K562 (cell line): Measurements from ENCODE around the gene JUP. TPM values are rescaled to one million over a fixed set of nuclear protein-coding genes. Genes with fewer than 3 reads are reported as not detected.

Source experiments
- ATAC-seq: fragments of 200-7000 bp; cut with Tn5 transposase; 3 replicates; pipeline ENCODE4 v1.9.1; 2020; ENCODE audit warnings: moderate library complexity
- BruUV-seq: library from RNA; stranded (reverse); fragments of 400-500 nt; replicated peaks from 2 replicates; lab custom pipeline; 2021; lab: Mats Ljungman, UMichigan
- CTCF ChIA-PET: fragments of 300-600 bp; formaldehyde crosslinking; extraction: SDS; loops from one replicate; lab custom pipeline; 2021; ENCODE audit warnings: low intra/inter-chr PET ratio; lab: Yijun Ruan, JAX
- POLR2A ChIA-PET: fragments of 300-600, 350-650 bp; sonication (Branson Sonifier 250); formaldehyde crosslinking; extraction: SDS; loops from one replicate; lab custom pipeline; 2021; ENCODE audit warnings: antibody characterized with exemption, inconsistent platforms; lab: Yijun Ruan, JAX
- DNase-seq, 4 experiments: peaks; one replicate each; pipeline versions ENCODE4 v3.0.0 to v3.0.0-alpha.2; 2011 to 2018; ENCODE audit warnings: low spot score in 3 of 4, mixed read lengths in 3 of 4; ENCODE audit errors: extremely low read depth in 1 of 4
- FAIRE-seq: peaks from 2 replicates; lab custom pipeline; 2011; peaks lifted over from hg19 to GRCh38; lab: Jason Lieb, UNC
- H2AFZ ChIP-seq: 2 replicates; pipeline ENCODE4 v1.6.0; 2011; ENCODE audit warnings: low read depth, low read length, control low read depth, inconsistent platforms
- H3K27ac ChIP-seq: fragments of 200-600 bp; 3 replicates; pipeline ENCODE4 v1.8.0; 2011; ENCODE audit warnings: low read depth, mild to moderate bottlenecking, control low read depth, inconsistent platforms, low read length, moderate library complexity, mixed read lengths; ENCODE audit errors: extremely low read depth
- H3K27me3 ChIP-seq, 2 experiments: fragments of 300-600 bp in 1 of 2; 2 replicates in 1 of 2; 3 replicates in 1 of 2; pipeline versions ENCODE4 v1.6.0 to v1.8.0; 2011; ENCODE audit warnings: inconsistent platforms in 2 of 2, low read length in 2 of 2, mild to moderate bottlenecking in 1 of 2, mixed read lengths in 1 of 2, moderate library complexity in 1 of 2; ENCODE audit not compliant: control insufficient read depth in 2 of 2, insufficient read depth in 2 of 2
- H3K36me3 ChIP-seq: fragments of 300-600 bp; 3 replicates; pipeline ENCODE4 v1.8.0; 2011; ENCODE audit warnings: mild to moderate bottlenecking, low read length, inconsistent platforms; ENCODE audit not compliant: control insufficient read depth, insufficient read depth
- H3K4me1 ChIP-seq, 2 experiments: fragments of 200-600 bp in 1 of 2; replicated peaks in 1 of 2; 2 replicates in 1 of 2; 3 replicates in 1 of 2; pipeline versions ENCODE4 v1.5.1 to v1.8.0; 2011; ENCODE audit warnings: inconsistent platforms in 2 of 2, low read length in 2 of 2, mild to moderate bottlenecking in 1 of 2, mixed read lengths in 1 of 2, moderate library complexity in 1 of 2; ENCODE audit not compliant: control insufficient read depth in 2 of 2, insufficient read depth in 2 of 2
- H3K4me2 ChIP-seq: 2 replicates; pipeline ENCODE4 v1.6.1; 2011; ENCODE audit warnings: low read length, control low read depth, inconsistent platforms, mixed read lengths; ENCODE audit not compliant: insufficient read depth
- H3K4me3 ChIP-seq: fragments of 200-600 bp; sonication (generic), shearing (Covaris generic); 2 replicates; pipeline ENCODE4 v1.5.1; 2016; ENCODE audit warnings: control low read depth, inconsistent platforms
- H3K79me2 ChIP-seq: fragments of 200-600 bp; 3 replicates; pipeline ENCODE4 v1.8.0; 2011; ENCODE audit warnings: low read length, inconsistent platforms; ENCODE audit not compliant: control insufficient read depth, insufficient read depth
- H3K9ac ChIP-seq, 2 experiments: 2 replicates each; pipeline versions ENCODE4 v1.6.0 to v1.6.1; 2011; ENCODE audit warnings: low read depth in 2 of 2, low read length in 2 of 2, control low read depth in 1 of 2, inconsistent platforms in 1 of 2, mild to moderate bottlenecking in 1 of 2, mixed read lengths in 1 of 2; ENCODE audit not compliant: insufficient read depth in 1 of 2
- H3K9me1 ChIP-seq: one replicate; pipeline ENCODE4 v1.6.0; 2011; ENCODE audit warnings: inconsistent platforms, mild to moderate bottlenecking, low read length, moderate library complexity; ENCODE audit not compliant: control insufficient read depth, insufficient read depth
- H3K9me3 ChIP-seq: replicated peaks from 2 replicates; pipeline ENCODE4 v1.5.1; 2011; ENCODE audit warnings: low read depth, low read length, inconsistent platforms; ENCODE audit not compliant: control insufficient read depth, insufficient read depth
- H4K20me1 ChIP-seq: replicated peaks from 2 replicates; pipeline ENCODE4 v1.6.1; 2011; ENCODE audit warnings: low read length, inconsistent platforms, mixed read lengths; ENCODE audit not compliant: control insufficient read depth, insufficient read depth
- ARHGAP35 ChIP-seq: fragments of 450-650 bp; IDR thresholded peaks from 2 replicates; pipeline ENCODE4 v1.6.1; 2018; ENCODE audit not compliant: partially characterized antibody
- CHAMP1 ChIP-seq: fragments of 450-650 bp; IDR thresholded peaks from 2 replicates; pipeline ENCODE4 v1.6.1; 2016; ENCODE audit warnings: mild to moderate bottlenecking
- CHCHD3 ChIP-seq: fragments of 250-450 bp; sonication (Bioruptor Pico); IDR thresholded peaks from 2 replicates; pipeline ENCODE4 v2.1.2; 2022; ENCODE audit warnings: mild to moderate bottlenecking
- GABPB2 ChIP-seq: fragments of 250-450 bp; sonication (Bioruptor Pico); conservative IDR thresholded peaks from 2 replicates; pipeline ENCODE4 v1.5.1; 2021; ENCODE audit warnings: mild to moderate bottlenecking
- PYGO2 ChIP-seq: fragments of 450-650 bp; IDR thresholded peaks from 2 replicates; pipeline ENCODE4 v1.6.1; 2016; ENCODE audit warnings: mild to moderate bottlenecking, missing genetic modification characterization, moderate library complexity, missing compliant biosample characterization
- SNIP1 ChIP-seq: fragments of 450-650 bp; IDR thresholded peaks from 2 replicates; pipeline ENCODE4 v1.7.1; 2017; ENCODE audit warnings: low read depth, mild to moderate bottlenecking
- ZBTB12 ChIP-seq: fragments of 250-450 bp; sonication (Bioruptor Pico); IDR thresholded peaks from 2 replicates; pipeline ENCODE4 v1.4.0; 2020
- ZNF277 ChIP-seq: fragments of 250-450 bp; sonication (Bioruptor Pico); IDR thresholded peaks from 2 replicates; pipeline ENCODE4 v1.8.0; 2022; ENCODE audit warnings: inconsistent platforms, mild to moderate bottlenecking, moderate library complexity, borderline replicate concordance
- ZNF354B ChIP-seq: fragments of 250-450 bp; sonication (Bioruptor Pico); IDR thresholded peaks from 2 replicates; pipeline ENCODE4 v1.4.0; 2020
- ZNF639 ChIP-seq, 2 experiments: fragments of 200-800 bp in 1 of 2; sonication (Bioruptor generic) in 1 of 2; sonication (generic) in 1 of 2; formaldehyde crosslinking in 1 of 2; IDR thresholded peaks in 1 of 2; conservative IDR thresholded peaks in 1 of 2; 2 replicates each; pipeline versions ENCODE4 v1.5.0 to v1.6.1; 2016 to 2020; ENCODE audit warnings: missing compliant biosample characterization in 1 of 2, missing genetic modification characterization in 1 of 2, missing genetic modification reagents in 1 of 2
- WGBS: fragments of 100-300 bp; shearing (Covaris generic); methylation state at CpG from one replicate; pipeline ENCODE4 v1.1.6; 2016; ENCODE audit warnings: low coverage, mixed read lengths; ENCODE audit not compliant: insufficient coverage; ENCODE audit errors: missing lambda C conversion rate; 5-methylcytosine and 5-hydroxymethylcytosine counted together
- in situ Hi-C: fragments of 300-500 bp; cut with MboI; formaldehyde crosslinking; loops from 4 replicates; pipeline ENCODE4 v1.15.0; 2018; ENCODE audit warnings: inconsistent platforms, mixed read lengths
- intact Hi-C: fragments of 100-400 bp; cut with micrococcal nuclease; formaldehyde crosslinking; loops from 2 replicates; pipeline ENCODE4 v1.14.2; 2022
- polyA plus RNA-seq, 8 experiments: library from polyadenylated mRNA; depleted of rRNA in 4 of 8; stranded (reverse) in 5 of 8; unstranded in 3 of 8; fragments of >200 nt; fragmentation: Nextera tagmentation in 2 of 8; fragmentation: Illumina TruSeq in 1 of 8; extraction: Ambion mirVana in 2 of 8; extraction: Trizol in 1 of 8; gene quantifications; 2 replicates each; pipeline versions ENCODE4 v1.2.1 to v1.2.3, GENCODE V29; 2011 to 2014; ENCODE audit warnings: inconsistent platforms in 1 of 8, missing spikeins in 1 of 8
- total RNA-seq, 7 experiments: library from RNA; depleted of rRNA in 6 of 7; stranded (reverse); fragments of >200 nt in 6 of 7; fragmentation: Illumina TruSeq in 2 of 7; extraction: Trizol in 2 of 7; gene quantifications; 2 replicates each; pipeline versions ENCODE4 v1.2.1 to v1.2.3, GENCODE V29; 2011 to 2021; ENCODE audit warnings: low replicate concordance in 1 of 7

Gene JUP
- total and polyA plus RNA-seq, 9 of the 15 experiments (the other 6 are each of a cell fraction or from before 2014, with no cell fraction given), result 6.4 to 177 (median 31.2) TPM

GRCh38 chr17:41816637-41817320 is 30.3 kb upstream of the JUP start:
- no TSS peak for BruUV-seq
- in situ Hi-C loops, result no loop called here
- DNase-seq (no peak), FAIRE-seq (no peak), ATAC-seq (no peak)
- no peaks in the 10 kb centered on the region for H3K9me1 ChIP-seq
- ChIA-PET POLR2A (interaction anchor here (0.6 kb wide), 2 partner anchors 126 to 201 kb away, joined by 3 read pairs; partner anchors contain the start of gene DNAJC7), CTCF (no interaction called here)
- H3K27ac ChIP-seq, result no peak overlapping the region
- intact Hi-C loops, result no loop called here
- no peaks in the 10 kb centered on the region for H3K79me2 ChIP-seq
- H3K27me3 ChIP-seq, result no peaks in the 10 kb centered on the region
- no peak overlapping the region for H2AFZ ChIP-seq
- H4K20me1 ChIP-seq, result no peaks in the 10 kb centered on the region
- no peak overlapping the region for H3K4me2 ChIP-seq
- H3K4me1 ChIP-seq, result peaks cover 4 to 47% of the 10 kb centered on the region in 2 experiments; a peak in 4 of 5 replicates
- no peak overlapping the region for H3K4me3 ChIP-seq
- H3K36me3 ChIP-seq, result no peaks in the 10 kb centered on the region
- H3K9ac ChIP-seq, result peak overlapping the region in 1 of 2 experiments; percentile 35; a peak in 1 of 4 replicates
- TF ChIP-seq PYGO2 (tag) (no peak), ZNF639 (CRISPR knock-in tag; conservative IDR thresholded peaks at IDR 0.05 in 1 of 2, IDR thresholded peaks at IDR 0.05 in 1 of 2) (no peak), CHCHD3 (CRISPR knock-in tag) (no peak), SNIP1 (no peak), ARHGAP35 (no peak), ZBTB12 (no peak), CHAMP1 (no peak), GABPB2 (CRISPR knock-in tag) (no peak), ZNF354B (CRISPR knock-in tag) (no peak), ZNF277 (no peak)
- H3K9me3 ChIP-seq, result no peaks in the 10 kb centered on the region
- WGBS, result 66% methylated on average over 14 of the region's 23 CpGs
